Uterus (tissue), 2 donors: ENCODE results near the gene TTC9.

ENCODE experiments used
- CTCF ChIP-seq, 4 experiments: fragments of 200-600 bp in 2 of 4; fragments of 450-650 bp in 2 of 4; sonication (generic) in 2 of 4; IDR thresholded peaks; one replicate each; pipeline ENCODE4 v1.5.1; 2016 to 2019; ENCODE audit warnings: antibody characterized with exemption in 4 of 4, mild to moderate bottlenecking in 2 of 4, moderate library complexity in 1 of 4
- POLR2A ChIP-seq, 2 donors: fragments of 450-650 bp; IDR thresholded peaks; one replicate each; pipeline ENCODE4 v1.6.1; 2016; ENCODE audit warnings: antibody characterized with exemption in 2 of 2, mild to moderate bottlenecking in 1 of 2, moderate library complexity in 1 of 2

GRCh38 chr14:70700955-70701585, 59.4 kb downstream of the TTC9 start:
- no peak for TF ChIP-seq CTCF (IDR thresholded peaks at IDR 0.05)
- TF ChIP-seq POLR2A (IDR thresholded peaks at IDR 0.05), result no peak
